ENCODE results near the gene GAGE10.

DNA sequence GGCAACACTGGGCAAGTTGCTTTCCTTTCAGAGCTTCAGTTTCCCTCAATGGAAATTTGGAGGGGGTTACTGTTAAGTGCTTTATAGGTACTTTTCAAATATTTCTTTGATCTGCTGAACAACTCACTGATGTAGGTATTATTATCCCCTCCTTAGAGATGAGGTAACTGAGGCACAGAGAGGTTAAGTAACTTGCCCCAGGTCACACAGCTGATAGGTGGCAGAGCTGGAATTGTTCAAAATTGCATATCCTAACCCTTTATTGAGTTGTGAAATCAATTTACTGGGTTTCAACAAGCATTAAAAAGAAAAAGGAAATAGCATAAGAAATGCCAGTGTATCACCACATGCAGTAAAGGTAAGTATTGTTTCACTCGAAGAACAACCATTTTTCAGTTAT lies 27.2 kb upstream of the GAGE10 start:
- no peak for TF ChIP-seq EZH2 (IDR thresholded peaks at IDR 0.05; ENCODE audit: borderline replicate concordance, insufficient read depth, low read depth, low read length, poor library complexity, severe bottlenecking)
- TF ChIP-seq, protein P1, sequence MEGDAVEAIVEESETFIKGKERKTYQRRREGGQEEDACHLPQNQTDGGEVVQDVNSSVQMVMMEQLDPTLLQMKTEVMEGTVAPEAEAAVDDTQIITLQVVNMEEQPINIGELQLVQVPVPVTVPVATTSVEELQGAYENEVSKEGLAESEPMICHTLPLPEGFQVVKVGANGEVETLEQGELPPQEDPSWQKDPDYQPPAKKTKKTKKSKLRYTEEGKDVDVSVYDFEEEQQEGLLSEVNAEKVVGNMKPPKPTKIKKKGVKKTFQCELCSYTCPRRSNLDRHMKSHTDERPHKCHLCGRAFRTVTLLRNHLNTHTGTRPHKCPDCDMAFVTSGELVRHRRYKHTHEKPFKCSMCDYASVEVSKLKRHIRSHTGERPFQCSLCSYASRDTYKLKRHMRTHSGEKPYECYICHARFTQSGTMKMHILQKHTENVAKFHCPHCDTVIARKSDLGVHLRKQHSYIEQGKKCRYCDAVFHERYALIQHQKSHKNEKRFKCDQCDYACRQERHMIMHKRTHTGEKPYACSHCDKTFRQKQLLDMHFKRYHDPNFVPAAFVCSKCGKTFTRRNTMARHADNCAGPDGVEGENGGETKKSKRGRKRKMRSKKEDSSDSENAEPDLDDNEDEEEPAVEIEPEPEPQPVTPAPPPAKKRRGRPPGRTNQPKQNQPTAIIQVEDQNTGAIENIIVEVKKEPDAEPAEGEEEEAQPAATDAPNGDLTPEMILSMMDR (IDR thresholded peaks at IDR 0.05): no peak

Measured in B cell (primary cell).